ENCODE measurements around the gene STK38. TPM values are rescaled to one million over a fixed set of nuclear protein-coding genes. Genes with fewer than 3 reads are reported as not detected.

The STK38 gene
- total and polyA plus RNA-seq, 2 of the 13 experiments (the other 11 are each of a cell fraction or from before 2014, with no cell fraction given) = 10.3 to 20.7 TPM

GRCh38 chr6:36594029-36594815 lies 46.9 kb upstream of the STK38 start, which contains the start of gene SRSF3 (continued):
- TF ChIP-seq GPBP1L1 (CRISPR knock-in tag; IDR thresholded peaks at IDR 0.05) (no peak), ATF4 (CRISPR knock-in tag; IDR thresholded peaks at IDR 0.05) (no peak), BCLAF1 (IDR thresholded peaks at IDR 0.05) (no peak), ZNF121 (CRISPR knock-in tag; IDR thresholded peaks at IDR 0.05) (no peak; the same call in 1 of the 2 replicates), ZNF251 (CRISPR knock-in tag; IDR thresholded peaks at IDR 0.05) (peak; percentile 82; the same call in 1 of the 2 replicates), ZNF414 (CRISPR knock-in tag; IDR thresholded peaks at IDR 0.05) (no peak), TOE1 (CRISPR knock-in tag; IDR thresholded peaks at IDR 0.05) (peak; percentile 69; the same call in 1 of the 2 replicates), ZNF484 (CRISPR knock-in tag; IDR thresholded peaks at IDR 0.05; ENCODE audit: borderline replicate concordance, low read depth) (no peak), DMTF1 (CRISPR knock-in tag; IDR thresholded peaks at IDR 0.05) (no peak), ZNF264 (CRISPR knock-in tag; IDR thresholded peaks at IDR 0.05) (0 out of 2 replicates have a peak, but pooled peaks have one; percentile 5), TRIM22 (IDR thresholded peaks at IDR 0.05) (no peak), ZNF101 (CRISPR knock-in tag; IDR thresholded peaks at IDR 0.05; ENCODE audit: borderline replicate concordance, low read depth) (no peak), ZBTB26 (CRISPR knock-in tag; IDR thresholded peaks at IDR 0.05; ENCODE audit: borderline replicate concordance) (peak; percentile 92), SRSF9 (IDR thresholded peaks at IDR 0.05; ENCODE audit: borderline replicate concordance, insufficient read depth, low read depth, low read length, poor library complexity, severe bottlenecking) (no peak), ZNF891 (CRISPR knock-in tag; IDR thresholded peaks at IDR 0.05) (no peak; the same call in 1 of the 2 replicates), DNMT3B (CRISPR knock-in tag; conservative IDR thresholded peaks at IDR 0.05) (peak; percentile 88), TCF7 (IDR thresholded peaks at IDR 0.05; ENCODE audit: low read depth) (no peak)
